IPS DF 4.7 (cell line): ENCODE results near the gene WEE1.
A peak's percentile ranks its signal among the peaks of the same experiment; 100 is the strongest.
"Not testable (repeated sequence)": the region's sequence is repeated elsewhere in the genome, so short reads cannot be mapped to it uniquely, and the experiment has no call there.

Experiments used
- DNase-seq: peaks from one replicate; pipeline ENCODE4 v3.0.0-alpha.2; 2013; ENCODE audit warnings: low spot score; ENCODE audit errors: extremely low read depth

WEE1 gene

GRCh38 chr11:9596926-9597464 is 23.5 kb downstream of the WEE1 start:
- no peak for DNase-seq

GRCh38 chr11:9600166-9600565 is 26.7 kb downstream of the WEE1 start:
- no peak for DNase-seq

GRCh38 chr11:9600644-9601036 is 27.2 kb downstream of the WEE1 start:
- DNase-seq, result no peak

- peak; percentile 41 for DNase-seq
Measured at GRCh38 chr11:9601037-9601875, 27.8 kb downstream of the WEE1 start.

- no peak for DNase-seq
Measured at GRCh38 chr11:9601876-9602199, 28.4 kb downstream of the WEE1 start.

GRCh38 chr11:9603214-9603613 is 29.7 kb downstream of the WEE1 start:
- DNase-seq, result not testable (repeated sequence)

GRCh38 chr11:9604134-9604533 is 30.7 kb downstream of the WEE1 start:
- DNase-seq, result no peak

- DNase-seq, result no peak
Measured at GRCh38 chr11:9605742-9606141, 32.3 kb downstream of the WEE1 start.

- peak; percentile 75 for DNase-seq
Measured at GRCh38 chr11:9606809-9607510, 33.5 kb downstream of the WEE1 start.

GRCh38 chr11:9607511-9607899 is 34.0 kb downstream of the WEE1 start:
- DNase-seq, result peak; percentile 36

- no peak for DNase-seq
Measured at GRCh38 chr11:9609002-9609759, 35.7 kb downstream of the WEE1 start.

- no peak for DNase-seq
Measured at GRCh38 chr11:9609841-9610240, 36.4 kb downstream of the WEE1 start.

- DNase-seq, result peak; percentile 86
Measured at GRCh38 chr11:9613118-9613829, 39.8 kb downstream of the WEE1 start.

- DNase-seq, result peak; percentile 33
Measured at GRCh38 chr11:9613830-9614762, 40.6 kb downstream of the WEE1 start.

- DNase-seq, result no peak
Measured at GRCh38 chr11:9615031-9615451, 41.6 kb downstream of the WEE1 start.

- no peak for DNase-seq
Measured at GRCh38 chr11:9616042-9616675, 42.7 kb downstream of the WEE1 start.

GRCh38 chr11:9616858-9617257 is 43.4 kb downstream of the WEE1 start:
- no peak for DNase-seq

- no peak for DNase-seq
Measured at GRCh38 chr11:9617940-9618339, 44.5 kb downstream of the WEE1 start.

GRCh38 chr11:9619004-9619403 is 45.5 kb downstream of the WEE1 start:
- DNase-seq, result no peak

GRCh38 chr11:9619971-9620370 is 46.5 kb downstream of the WEE1 start:
- no peak for DNase-seq
